ENCODE measurements around the gene METAP1D.
"Not testable (repeated sequence)": the region's sequence is repeated elsewhere in the genome, so short reads cannot be mapped to it uniquely, and the experiment has no call there.

METAP1D gene

GRCh38 chr2:172065111-172065510, 65.4 kb downstream of the METAP1D start:
- H3K4me3 ChIP-seq (ENCODE audit: low read depth, low read length): no peak overlapping the region
- DNase-seq (ENCODE audit: low read depth): no peak
- TF ChIP-seq CTCF (conservative IDR thresholded peaks at IDR 0.05; ENCODE audit: low read depth, low read length): no peak

GRCh38 chr2:172066394-172066886, 66.7 kb downstream of the METAP1D start:
- no peak overlapping the region for H3K4me3 ChIP-seq (ENCODE audit: low read depth, low read length)
- TF ChIP-seq CTCF (conservative IDR thresholded peaks at IDR 0.05; ENCODE audit: low read depth, low read length): no peak
- DNase-seq (ENCODE audit: low read depth): no peak

- not testable (repeated sequence) for DNase-seq (ENCODE audit: low read depth); H3K4me3 ChIP-seq (ENCODE audit: low read depth, low read length)
These were observed 68.2 kb downstream of the METAP1D start for GRCh38 chr2:172067905-172068304.

GRCh38 chr2:172070936-172071335, 71.2 kb downstream of the METAP1D start:
- no peak overlapping the region for H3K4me3 ChIP-seq (ENCODE audit: low read depth, low read length)

GRCh38 chr2:172072303-172072702, 72.5 kb downstream of the METAP1D start:
- TF ChIP-seq CTCF (conservative IDR thresholded peaks at IDR 0.05; ENCODE audit: low read depth, low read length): no peak
- DNase-seq (ENCODE audit: low read depth): no peak
- no peak overlapping the region for H3K4me3 ChIP-seq (ENCODE audit: low read depth, low read length)

More at GRCh38 chr2:172070936-172071335, 71.2 kb downstream of the METAP1D start:
- DNase-seq (ENCODE audit: low read depth): no peak
- TF ChIP-seq CTCF (conservative IDR thresholded peaks at IDR 0.05; ENCODE audit: low read depth, low read length): no peak

GRCh38 chr2:172072706-172073105, 73.0 kb downstream of the METAP1D start:
- no peak for TF ChIP-seq CTCF (conservative IDR thresholded peaks at IDR 0.05; ENCODE audit: low read depth, low read length)
- H3K4me3 ChIP-seq (ENCODE audit: low read depth, low read length): no peak overlapping the region
- no peak for DNase-seq (ENCODE audit: low read depth)

- no peak overlapping the region for H3K4me3 ChIP-seq (ENCODE audit: low read depth, low read length)
- no peak for DNase-seq (ENCODE audit: low read depth)
- no peak for TF ChIP-seq CTCF (conservative IDR thresholded peaks at IDR 0.05; ENCODE audit: low read depth, low read length)
These were observed 73.8 kb downstream of the METAP1D start for GRCh38 chr2:172073518-172073917.
